HUES6 (cell line): ENCODE results near the gene HOXD4.

Experiments used
- H3K27ac ChIP-seq: 2 replicates; pipeline ENCODE4 v1.7.0; 2013; ENCODE audit warnings: low read depth, mild to moderate bottlenecking, low read length, inconsistent platforms
- H3K27me3 ChIP-seq: 2 replicates; pipeline ENCODE4 v1.6.1; 2013; ENCODE audit warnings: low read length; ENCODE audit not compliant: control insufficient read depth, insufficient read depth
- H3K36me3 ChIP-seq: 2 replicates; pipeline ENCODE4 v1.6.1; 2013; ENCODE audit warnings: low read length; ENCODE audit not compliant: control insufficient read depth, insufficient read depth
- H3K4me1 ChIP-seq: 2 replicates; pipeline ENCODE4 v1.6.1; 2013; ENCODE audit warnings: low read length; ENCODE audit not compliant: control insufficient read depth, insufficient read depth
- H3K4me3 ChIP-seq: 2 replicates; pipeline ENCODE4 v1.5.1; 2013; ENCODE audit warnings: low read depth, low read length
- H3K9ac ChIP-seq: one replicate; pipeline ENCODE4 v1.6.1; 2013; ENCODE audit warnings: mild to moderate bottlenecking, low read length
- H3K9me3 ChIP-seq: 2 replicates; pipeline ENCODE4 v1.6.1; 2013; ENCODE audit warnings: low read depth, low read length; ENCODE audit not compliant: control insufficient read depth, insufficient read depth

Gene HOXD4

DNA sequence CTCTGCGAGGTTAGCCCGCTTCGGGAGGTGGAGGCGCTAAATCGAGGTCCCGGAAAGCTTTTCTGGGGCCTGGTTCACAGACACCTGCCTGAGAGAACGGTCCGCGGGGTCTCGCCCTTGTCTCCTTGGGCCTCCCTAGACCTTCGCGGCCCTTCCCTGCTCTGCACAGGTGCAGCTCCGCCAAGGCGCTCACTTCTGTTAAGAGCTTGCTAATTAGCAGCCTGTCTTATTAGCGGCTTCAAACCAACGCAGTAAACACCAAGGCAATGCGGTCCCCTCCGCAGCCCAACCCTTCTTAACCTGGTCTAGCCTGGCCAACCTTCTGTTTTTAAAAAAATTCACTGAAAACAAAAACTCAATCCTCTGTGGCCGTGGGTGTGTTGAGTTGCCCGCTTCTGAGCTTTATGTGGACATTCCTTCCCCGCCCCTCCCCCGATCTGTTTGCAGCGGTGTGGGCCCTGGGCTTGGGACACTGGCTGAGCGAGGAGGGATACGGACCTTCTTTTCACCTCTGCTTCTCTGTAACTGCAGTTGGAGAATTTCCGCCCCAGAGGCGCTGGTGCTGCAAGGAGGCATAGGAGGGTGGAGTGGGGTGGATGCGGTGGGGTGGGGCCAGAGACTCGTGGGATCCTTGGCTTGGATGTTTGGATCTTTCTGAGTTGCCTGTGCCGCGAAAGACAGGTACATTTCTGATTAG, 3.4 kb upstream of the HOXD4 start:
- Histone ChIP-seq H3K36me3 (no peaks in the 10 kb centered on the region), H3K9ac (peak overlapping the region; percentile 28), H3K27ac (no peak overlapping the region), H3K9me3 (no peaks in the 10 kb centered on the region), H3K27me3 (peaks cover 100% of the 10 kb centered on the region), H3K4me1 (peaks cover 11% of the 10 kb centered on the region), H3K4me3 (peak overlapping the region; percentile 12; the same call in 1 of the 2 replicates)

- Histone ChIP-seq H3K4me1 (peaks cover 11% of the 10 kb centered on the region), H3K4me3 (peak overlapping the region; percentile 12; the same call in 1 of the 2 replicates), H3K9me3 (no peaks in the 10 kb centered on the region), H3K9ac (peak overlapping the region; percentile 56), H3K27ac (no peak overlapping the region), H3K27me3 (peaks cover 100% of the 10 kb centered on the region), H3K36me3 (no peaks in the 10 kb centered on the region)
These were observed 2.5 kb upstream of the HOXD4 start for GRCh38 chr2:176148751-176149421.

DNA sequence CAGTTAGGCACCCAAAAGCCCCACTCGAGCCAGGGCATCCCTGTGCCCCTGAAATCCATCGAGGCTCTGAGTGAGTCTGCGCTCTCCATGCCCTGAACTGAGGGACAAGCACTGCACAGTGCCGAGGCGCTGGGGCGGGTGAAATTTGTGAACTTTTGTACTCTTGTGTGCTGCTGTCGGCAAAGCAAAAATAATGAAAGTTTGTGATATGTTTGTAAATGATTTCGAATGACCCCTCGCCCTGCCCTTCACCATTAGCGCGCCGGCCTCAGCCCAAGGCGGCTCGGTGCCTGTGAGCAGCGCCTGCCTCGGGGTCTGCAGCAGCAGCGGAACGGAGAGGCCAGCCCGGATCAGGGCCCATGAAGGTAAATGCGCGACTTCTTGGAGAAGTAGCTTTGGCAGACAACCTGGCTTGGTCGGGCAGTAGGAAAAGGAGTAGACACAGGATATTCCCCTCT, 1.8 kb upstream of the HOXD4 start:
- Histone ChIP-seq H3K36me3 (no peaks in the 10 kb centered on the region), H3K27me3 (peaks cover 100% of the 10 kb centered on the region), H3K9me3 (no peaks in the 10 kb centered on the region), H3K9ac (peak overlapping the region; percentile 56), H3K4me3 (peak overlapping the region; percentile 2; the same call in 1 of the 2 replicates), H3K4me1 (peaks cover 11% of the 10 kb centered on the region), H3K27ac (no peak overlapping the region)

DNA sequence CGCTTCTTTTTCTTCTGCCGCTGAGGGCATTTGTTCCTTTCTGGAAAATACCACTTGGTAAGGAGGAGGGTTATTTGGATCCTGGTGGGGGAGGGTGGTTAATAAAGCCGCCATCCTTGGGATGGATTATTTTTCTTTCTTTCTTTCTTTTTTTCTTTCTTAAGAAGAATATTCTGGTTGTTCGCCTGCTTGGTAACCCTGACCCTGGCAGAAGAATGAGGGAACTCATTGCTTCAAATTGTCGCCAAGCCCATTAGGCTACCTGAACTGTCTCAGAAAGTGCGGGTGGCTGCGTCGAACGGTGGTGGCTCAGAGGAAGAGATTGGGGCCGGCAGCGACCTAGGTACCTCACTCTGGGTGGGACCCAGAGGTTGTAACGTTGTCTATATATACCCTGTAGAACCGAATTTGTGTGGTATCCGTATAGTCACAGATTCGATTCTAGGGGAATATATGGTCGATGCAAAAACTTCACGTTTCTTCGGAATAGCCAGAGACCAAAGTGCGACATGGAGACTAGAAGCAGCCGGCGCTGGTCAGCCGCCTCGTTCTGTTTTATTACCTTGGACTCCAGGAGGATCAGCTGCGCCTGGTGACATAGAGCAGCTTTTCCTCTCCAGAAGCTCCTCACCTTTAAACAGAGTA, 1.3 kb upstream of the HOXD4 start:
- no peaks in the 10 kb centered on the region for H3K36me3 ChIP-seq

DNA sequence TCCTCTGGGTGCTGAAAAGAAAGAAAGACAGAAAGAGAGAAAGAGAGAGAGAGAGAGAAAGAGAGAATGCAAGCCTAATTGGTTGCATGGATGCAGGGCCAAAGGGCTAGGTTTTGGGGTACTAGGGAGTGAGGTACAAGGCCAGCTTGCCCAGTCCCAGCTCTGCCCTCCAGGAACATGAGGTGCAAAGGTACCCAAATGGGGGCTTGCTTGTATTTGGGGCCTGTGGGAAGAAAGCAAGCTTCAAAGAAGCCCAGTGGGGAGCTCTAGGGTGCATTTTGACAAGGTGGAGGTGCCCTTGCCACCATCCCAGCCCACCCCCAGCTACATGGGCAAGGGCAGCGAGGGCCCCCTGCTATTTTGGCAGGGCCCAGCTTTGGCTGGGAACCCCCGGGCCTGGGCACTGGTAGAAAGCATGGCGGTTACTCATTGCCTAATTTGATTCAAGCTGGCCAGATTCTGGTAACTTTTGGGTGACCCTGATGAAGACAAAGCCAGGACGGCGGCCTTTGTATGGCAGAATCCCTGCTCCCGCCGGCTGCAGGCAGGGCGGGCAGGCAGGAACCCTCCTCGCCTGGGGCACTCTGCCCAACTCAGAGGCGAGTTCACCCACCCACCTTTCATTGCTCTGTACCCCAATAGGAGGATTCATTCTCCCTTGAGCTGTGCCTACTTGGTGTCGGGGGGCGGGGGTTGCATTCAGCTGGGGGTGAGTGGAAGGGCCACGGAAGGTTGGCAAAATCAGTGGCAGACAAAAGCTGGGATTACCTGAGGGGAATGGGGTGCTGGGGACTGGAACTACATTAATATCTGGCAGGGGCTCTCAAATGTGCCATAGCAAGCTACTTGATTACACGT, 537 bp upstream of the HOXD4 start:
- peak overlapping the region; percentile 7 for H3K9ac ChIP-seq
- no peaks in the 10 kb centered on the region for H3K9me3 ChIP-seq

More for the DNA sequence above, 1.3 kb upstream of the HOXD4 start:
- Histone ChIP-seq H3K27me3 (peaks cover 100% of the 10 kb centered on the region), H3K9ac (peak overlapping the region; percentile 56), H3K27ac (no peak overlapping the region), H3K4me1 (peaks cover 16% of the 10 kb centered on the region), H3K9me3 (no peaks in the 10 kb centered on the region), H3K4me3 (peak overlapping the region; percentile 2; the same call in 1 of the 2 replicates)

GRCh38 chr2:176152350-176153181, 1.2 kb downstream of the HOXD4 start:
- no peak overlapping the region for H3K27ac ChIP-seq
- H3K4me3 ChIP-seq = peak overlapping the region; percentile 34; the same call in 1 of the 2 replicates
- peaks cover 23% of the 10 kb centered on the region for H3K4me1 ChIP-seq
- H3K27me3 ChIP-seq = peaks cover 100% of the 10 kb centered on the region
- no peaks in the 10 kb centered on the region for H3K9me3 ChIP-seq
- no peaks in the 10 kb centered on the region for H3K36me3 ChIP-seq
- H3K9ac ChIP-seq = peak overlapping the region; percentile 58

More for the DNA sequence above, 537 bp upstream of the HOXD4 start:
- H3K4me1 ChIP-seq = peaks cover 23% of the 10 kb centered on the region
- peak overlapping the region; percentile 48; the same call in 1 of the 2 replicates for H3K4me3 ChIP-seq
- H3K27ac ChIP-seq = no peak overlapping the region
- H3K27me3 ChIP-seq = peaks cover 100% of the 10 kb centered on the region
- no peaks in the 10 kb centered on the region for H3K36me3 ChIP-seq

DNA sequence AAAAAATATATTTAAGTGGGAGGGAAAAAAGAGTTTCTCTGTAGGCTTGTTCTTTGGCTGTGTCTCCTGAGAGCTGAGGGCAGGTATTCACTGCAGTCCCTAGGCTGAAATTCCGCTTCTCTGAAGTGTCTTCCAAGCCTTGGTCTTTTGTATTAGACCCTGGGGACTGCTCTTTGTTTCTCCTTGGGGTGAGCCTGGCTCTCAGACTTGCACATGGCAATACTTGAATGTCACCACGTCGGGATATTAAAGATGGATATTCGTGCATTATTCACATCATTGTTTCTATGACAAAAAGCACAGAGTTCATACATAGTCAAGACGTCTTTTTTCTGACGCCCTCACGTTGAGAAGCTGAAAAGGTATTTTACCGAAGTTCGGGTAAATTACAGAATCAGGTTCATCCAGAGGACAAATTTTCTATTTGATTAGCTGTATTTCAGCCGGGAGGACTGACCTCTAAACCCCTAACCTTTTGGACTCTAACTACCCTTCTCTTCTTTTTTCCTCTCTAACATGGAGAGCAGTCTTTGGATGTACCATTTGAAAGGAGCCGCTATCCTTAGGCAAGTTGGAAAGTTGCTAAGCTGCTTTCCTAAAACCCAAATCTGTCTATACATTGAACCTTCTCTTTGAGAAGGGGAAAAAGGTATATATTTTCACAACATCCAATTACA, 3.4 kb downstream of the HOXD4 start:
- H3K4me1 ChIP-seq = peaks cover 22% of the 10 kb centered on the region
- H3K36me3 ChIP-seq = no peaks in the 10 kb centered on the region
- H3K9me3 ChIP-seq = no peaks in the 10 kb centered on the region
- no peak overlapping the region for H3K27ac ChIP-seq
- no peak overlapping the region for H3K4me3 ChIP-seq
- H3K9ac ChIP-seq = peak overlapping the region; percentile 39
- peaks cover 100% of the 10 kb centered on the region for H3K27me3 ChIP-seq

DNA sequence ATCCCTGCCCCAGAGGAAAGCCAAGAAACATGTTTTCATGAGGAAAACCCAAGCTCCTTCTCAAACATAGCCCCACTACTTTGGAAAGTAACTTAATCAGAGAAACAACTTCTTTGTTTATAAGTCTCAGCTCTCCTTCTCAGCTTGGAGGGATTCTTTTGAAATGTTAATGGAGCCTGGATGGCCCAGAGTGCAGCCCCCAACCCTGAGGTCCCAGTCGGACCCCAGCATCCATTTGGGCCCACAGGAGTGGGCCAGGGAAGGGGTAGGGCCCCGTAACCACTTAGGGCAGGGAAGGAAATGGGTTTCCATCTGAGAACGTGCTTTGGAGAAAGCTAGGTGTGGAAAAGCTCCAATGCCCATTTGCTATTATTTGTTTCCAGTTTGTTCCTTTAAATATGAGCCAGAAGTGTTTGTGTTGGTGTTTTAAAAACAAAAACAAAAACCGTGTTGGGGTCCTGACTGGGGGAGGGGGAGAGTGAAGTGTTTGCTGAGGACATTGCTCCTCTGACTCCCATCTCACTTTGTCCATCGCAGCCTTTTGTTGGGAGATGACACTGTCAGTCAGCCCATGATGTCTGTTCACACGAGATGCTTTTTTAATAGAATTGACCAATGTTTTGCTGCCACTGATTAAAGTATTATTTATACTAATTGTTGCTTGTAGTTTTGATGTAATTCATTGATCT, 4.2 kb downstream of the HOXD4 start:
- Histone ChIP-seq H3K9me3 (no peaks in the 10 kb centered on the region), H3K27me3 (peaks cover 100% of the 10 kb centered on the region), H3K27ac (no peak overlapping the region), H3K4me3 (no peak overlapping the region), H3K36me3 (no peaks in the 10 kb centered on the region), H3K9ac (peak overlapping the region; percentile 39), H3K4me1 (peaks cover 28% of the 10 kb centered on the region)

DNA sequence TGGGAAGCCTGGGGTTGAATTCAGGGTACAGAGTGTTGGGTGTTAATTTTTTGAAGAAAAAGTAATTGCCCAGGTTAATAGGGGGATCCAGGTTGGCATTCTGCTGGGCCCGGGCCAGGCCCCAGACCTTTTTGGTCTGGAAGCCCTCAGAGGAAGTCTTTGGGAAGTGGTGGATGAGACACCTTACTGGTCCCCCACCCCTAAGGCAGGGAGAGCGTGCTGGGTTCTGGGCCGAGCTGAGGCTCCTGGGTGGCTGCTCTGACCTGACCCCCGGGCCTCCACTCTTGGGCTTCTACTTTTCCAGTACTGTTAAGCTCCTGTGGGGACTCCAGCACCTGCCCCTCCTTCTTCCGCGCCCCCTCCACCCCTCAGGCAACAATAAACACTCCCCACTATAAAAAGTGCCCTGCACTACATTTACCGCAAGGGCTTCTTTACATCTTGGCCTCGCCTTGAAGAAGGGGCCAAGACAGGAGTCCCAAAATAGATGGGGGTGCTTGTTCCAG, 5.0 kb downstream of the HOXD4 start:
- peak overlapping the region; percentile 43 for H3K9ac ChIP-seq
- H3K27ac ChIP-seq = no peak overlapping the region
- H3K27me3 ChIP-seq = peaks cover 100% of the 10 kb centered on the region
- H3K36me3 ChIP-seq = no peaks in the 10 kb centered on the region
- no peaks in the 10 kb centered on the region for H3K9me3 ChIP-seq
- H3K4me3 ChIP-seq = no peak overlapping the region
- H3K4me1 ChIP-seq = peaks cover 28% of the 10 kb centered on the region
